PFSK-1 (cell line): Measurements from ENCODE around the gene GIPC1.

Source experiments
- FOXP2 ChIP-seq: optimal IDR thresholded peaks from 2 replicates; pipeline ENCODE3; 2011; ENCODE audit warnings: borderline replicate concordance, control low read depth, inconsistent platforms; ENCODE audit not compliant: insufficient read depth; ENCODE audit errors: extremely low read length, extremely low read depth
- POLR2AphosphoS5 ChIP-seq: IDR thresholded peaks from 2 replicates; pipeline ENCODE4 v1.6.1; 2012; ENCODE audit warnings: low read depth, mild to moderate bottlenecking, control low read depth, low read length, moderate library complexity
- REST ChIP-seq, 2 experiments: IDR thresholded peaks; 2 replicates each; pipeline versions ENCODE4 v1.6.1 to v1.8.0; 2011 to 2012; ENCODE audit warnings: low read depth in 2 of 2, low read length in 2 of 2, control low read depth in 1 of 2, inconsistent platforms in 1 of 2, mild to moderate bottlenecking in 1 of 2, moderate library complexity in 1 of 2; ENCODE audit not compliant: insufficient read depth in 1 of 2
- SIN3A ChIP-seq: IDR thresholded peaks from 2 replicates; pipeline ENCODE4 v1.6.1; 2012; ENCODE audit warnings: mild to moderate bottlenecking, low read length, moderate library complexity, borderline replicate concordance; ENCODE audit not compliant: insufficient read depth
- TAF1 ChIP-seq: IDR thresholded peaks from 2 replicates; pipeline ENCODE4 v1.6.1; 2012; ENCODE audit warnings: low read length, control low read depth, borderline replicate concordance; ENCODE audit not compliant: insufficient read depth

GIPC1 gene

GRCh38 chr19:14430712-14431111, 65.2 kb downstream of the GIPC1 start:
- TF ChIP-seq FOXP2 (no peak), REST (IDR thresholded peaks at IDR 0.05; ENCODE audit: insufficient read depth in 1 of 2, low read depth in 2 of 2, low read length in 2 of 2) (no peak), TAF1 (no peak), POLR2AphosphoS5 (no peak), SIN3A (no peak)

GRCh38 chr19:14428882-14429416, 67.0 kb downstream of the GIPC1 start:
- TF ChIP-seq FOXP2 = no peak
- TF ChIP-seq POLR2AphosphoS5 = no peak
- no peak for TF ChIP-seq TAF1
- TF ChIP-seq REST (IDR thresholded peaks at IDR 0.05; ENCODE audit: insufficient read depth in 1 of 2, low read depth in 2 of 2, low read length in 2 of 2) = no peak
